Right ventricle myocardium inferior (tissue), 1 donor: ENCODE results near the gene OR52N2. TPM values are rescaled to one million over a fixed set of nuclear protein-coding genes. Genes with fewer than 3 reads are reported as not detected.
A peak's percentile ranks its signal among the peaks of the same experiment; 100 is the strongest.

Source experiments
- ATAC-seq: fragments of 200-7000 bp; cut with Tn5 transposase; one replicate; pipeline ENCODE4 v1.9.1; 2020; ENCODE audit warnings: mild to moderate bottlenecking, moderate library complexity
- DNase-seq: peaks from one replicate; pipeline ENCODE4 v3.0.0; 2021; ENCODE audit errors: missing footprints
- intact Hi-C: fragments of 100-400 bp; cut with DNase I; formaldehyde crosslinking; loops from one replicate; pipeline ENCODE4 v1.11.0; 2022
- long read RNA-seq: library from polyadenylated mRNA; unstranded; transcript quantifications from one replicate; pipeline ENCODE4 v2.0.0, GENCODE V29; 2021
- total RNA-seq: library from RNA; stranded (reverse); fragmentation: NEBNext Ultra II Directional; extraction: Animal tissue kit (Norgen Biotek cat#: 25700); gene quantifications from one replicate; pipeline ENCODE4 v1.2.1, GENCODE V29; 2021
- donor health status: DM: no; HTN: yes; CAD: no; lungs with severe emphysema.

Gene OR52N2
- total RNA-seq = not detected
- long read RNA-seq = 0 reads

DNA sequence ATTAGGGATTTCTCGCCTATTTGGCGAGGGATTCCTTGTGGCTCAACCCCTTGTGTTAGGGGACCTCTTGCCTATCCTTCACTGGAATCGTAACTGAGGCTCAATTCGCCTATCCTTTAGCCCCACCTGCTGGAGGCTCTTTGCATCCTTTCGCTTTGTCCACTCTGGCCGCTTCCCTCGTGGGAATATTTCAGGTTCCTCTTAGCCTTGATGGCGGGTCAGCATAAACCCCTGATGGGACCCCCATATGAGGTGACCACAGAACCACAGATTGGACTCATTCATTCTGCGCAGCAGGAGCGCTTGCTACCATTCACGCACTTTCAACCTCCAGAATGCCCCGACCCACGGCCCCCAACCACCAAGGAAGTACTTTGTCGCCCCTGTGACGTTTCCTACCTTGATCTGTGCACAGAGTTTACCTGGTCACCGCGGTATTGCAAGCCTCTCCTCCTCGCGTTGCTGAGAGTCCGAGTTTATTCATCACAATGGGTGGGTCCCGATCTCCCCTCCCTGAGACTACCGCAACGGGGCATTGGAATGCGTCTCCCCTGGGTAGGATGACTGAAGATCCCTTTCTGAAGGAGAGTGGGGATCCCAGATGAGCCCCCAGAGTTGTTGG is at the start of gene OR52N2:
Gene OR52N2, plus strand, starts transcription at position 425 of the 622 bp plus-strand sequence. CDS start 11,412 bp downstream, outside the sequence.
- intact Hi-C loops = loop anchor here (2.0 to 10.0 kb wide), 4 partner anchors 124 to 686 kb away; partner anchors contain the start of genes TRIM5 and TRIM6
- ATAC-seq (peak; percentile 92), DNase-seq (peak; percentile 76)

GRCh38 chr11:5767056-5767455 is 41.7 kb upstream of the OR52N2 start:
- intact Hi-C loops = no loop called here
- DNase-seq (no peak), ATAC-seq (no peak)

DNA sequence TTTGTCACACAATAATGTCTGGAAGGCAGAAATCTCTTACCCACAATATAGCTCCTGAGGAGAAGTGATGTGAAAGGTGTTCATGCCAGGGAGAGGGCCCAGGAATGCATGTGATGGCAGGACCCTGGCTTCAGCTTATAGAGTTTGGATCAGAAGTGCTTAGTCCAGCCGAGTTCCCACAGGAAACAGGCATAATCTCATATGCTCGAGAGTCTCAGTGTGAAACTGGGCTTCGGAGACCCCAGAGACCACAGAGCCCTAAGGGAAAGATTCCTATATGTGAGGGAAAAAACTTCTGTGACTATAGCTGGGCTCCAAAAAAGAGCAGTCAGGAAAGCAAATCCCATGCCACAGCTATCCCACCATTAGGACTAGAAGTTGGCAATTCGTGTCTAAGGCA is 25.5 kb upstream of the OR52N2 start, which contains the start of gene OR52N5:
Gene OR52N5, minus strand, starts transcription at position 101 of the 400 bp plus-strand sequence. CDS start 4,721 bp downstream, outside the sequence.
- ATAC-seq (no peak), DNase-seq (no peak)
- intact Hi-C loops = no loop called here

DNA sequence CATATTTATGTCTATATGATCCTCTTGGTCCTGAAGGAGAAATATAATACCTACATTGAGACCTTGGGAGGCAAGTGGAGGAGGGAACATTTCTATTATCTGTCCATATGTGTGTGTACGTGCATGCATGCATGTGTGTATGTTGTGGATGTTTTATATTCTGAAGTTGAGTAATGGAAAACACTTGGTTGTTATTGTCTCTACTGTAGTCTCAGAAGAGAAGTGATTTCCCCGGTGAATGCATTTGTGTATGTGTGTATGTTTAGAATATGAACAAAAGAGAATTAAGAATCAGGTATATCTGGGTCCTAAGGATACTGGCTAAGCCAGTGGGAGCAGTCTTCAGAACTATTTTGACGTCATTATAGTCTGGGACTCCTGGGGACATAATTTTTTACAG is 17.6 kb upstream of the OR52N2 start, which contains the start of gene OR52N1:
Gene OR52N1, minus strand, starts transcription at position 101 of the 400 bp plus-strand sequence. CDS start 2,449 bp downstream, outside the sequence.
- no peak for ATAC-seq
- intact Hi-C loops = no loop called here
- no peak for DNase-seq

GRCh38 chr11:5796541-5796940 is 12.2 kb upstream of the OR52N2 start:
- DNase-seq (no peak), ATAC-seq (no peak)
- intact Hi-C loops = no loop called here

GRCh38 chr11:5803982-5804381 is 4.7 kb upstream of the OR52N2 start:
- DNase-seq (no peak), ATAC-seq (no peak)
- intact Hi-C loops = loop anchor here (10.0 kb wide), 1 partner anchor 209 kb away; the partner anchor contains the start of gene TRIM6

DNA sequence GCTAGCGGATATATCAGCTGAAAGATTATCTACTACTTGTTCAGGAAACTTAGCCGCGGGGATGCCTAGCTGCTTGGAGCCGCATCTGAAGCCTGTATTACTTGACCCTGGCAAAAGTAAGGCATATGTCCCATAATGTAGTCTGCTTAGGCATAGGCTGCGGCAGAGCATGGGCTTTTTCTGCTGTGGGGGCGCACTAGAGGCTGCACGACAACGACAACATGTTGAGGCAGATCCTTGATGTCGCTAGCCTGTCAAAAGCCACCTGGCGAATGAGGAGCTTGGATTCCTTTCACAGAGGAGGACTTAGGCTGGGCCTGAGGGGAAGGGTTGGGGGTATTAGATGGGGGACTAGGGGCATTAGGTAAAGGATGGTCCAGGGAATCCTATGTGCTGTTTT is 1.1 kb upstream of the OR52N2 start:
- intact Hi-C loops = loop anchor here (5.0 to 10.0 kb wide), 2 partner anchors 213 to 685 kb away; partner anchors contain the start of gene TRIM6
- DNase-seq (no peak), ATAC-seq (no peak)

GRCh38 chr11:5809122-5809519 is 397 bp downstream of the OR52N2 start:
- intact Hi-C loops = loop anchor here (2.0 to 10.0 kb wide), 4 partner anchors 124 to 687 kb away; partner anchors contain the start of genes TRIM5 and TRIM6
- no peak for ATAC-seq
- no peak for DNase-seq

GRCh38 chr11:5809905-5810795 is 1.4 kb downstream of the OR52N2 start:
- intact Hi-C loops = loop anchor here (2.0 to 10.0 kb wide), 4 partner anchors 125 to 688 kb away; partner anchors contain the start of genes TRIM5 and TRIM6
- no peak for ATAC-seq
- no peak for DNase-seq

- DNase-seq (no peak), ATAC-seq (no peak)
- intact Hi-C loops = no loop called here
These were observed 6.8 kb downstream of the OR52N2 start for GRCh38 chr11:5815534-5815933.

GRCh38 chr11:5818245-5818886 is 9.6 kb downstream of the OR52N2 start:
- no peak for DNase-seq
- intact Hi-C loops = no loop called here
- no peak for ATAC-seq

DNA sequence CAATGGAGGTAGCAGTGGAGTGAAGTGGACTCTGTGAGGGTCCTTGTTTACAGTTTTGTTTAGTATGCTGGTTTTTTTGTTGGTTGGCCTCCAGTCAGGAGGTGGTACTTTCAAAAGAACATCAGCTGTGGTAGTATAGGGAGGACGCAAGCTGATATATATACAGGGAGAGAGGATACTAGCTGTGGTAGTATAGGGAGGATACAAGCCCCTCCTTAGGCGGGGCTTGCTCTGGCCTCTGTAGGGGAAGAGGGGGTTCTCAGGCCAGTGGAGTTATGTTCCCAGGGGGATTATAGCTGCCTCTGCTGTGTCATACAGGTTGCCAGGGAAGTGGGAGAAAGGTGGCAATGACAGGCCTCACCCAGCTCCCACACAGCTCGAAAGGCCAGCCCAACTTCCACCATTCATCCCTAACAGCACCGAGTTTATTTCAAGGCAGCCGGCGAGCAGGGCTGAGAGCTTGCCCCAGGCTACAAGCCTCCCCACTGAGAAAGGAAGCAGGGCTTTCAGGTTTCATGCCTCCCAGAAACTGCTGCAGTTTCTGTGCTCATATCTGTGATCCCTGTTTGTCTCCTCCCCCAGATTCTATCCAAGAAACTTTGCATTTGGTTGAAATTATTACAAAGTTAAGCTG is 22.6 kb downstream of the OR52N2 start:
- no peak for ATAC-seq

GRCh38 chr11:5833446-5833845 is 24.7 kb downstream of the OR52N2 start:
- no peak for DNase-seq
- intact Hi-C loops = no loop called here
- no peak for ATAC-seq

More for the DNA sequence above, 22.6 kb downstream of the OR52N2 start:
- intact Hi-C loops = no loop called here
- DNase-seq = no peak

GRCh38 chr11:5837695-5838094 is 29.0 kb downstream of the OR52N2 start:
- ATAC-seq (no peak), DNase-seq (no peak)
- intact Hi-C loops = no loop called here

DNA sequence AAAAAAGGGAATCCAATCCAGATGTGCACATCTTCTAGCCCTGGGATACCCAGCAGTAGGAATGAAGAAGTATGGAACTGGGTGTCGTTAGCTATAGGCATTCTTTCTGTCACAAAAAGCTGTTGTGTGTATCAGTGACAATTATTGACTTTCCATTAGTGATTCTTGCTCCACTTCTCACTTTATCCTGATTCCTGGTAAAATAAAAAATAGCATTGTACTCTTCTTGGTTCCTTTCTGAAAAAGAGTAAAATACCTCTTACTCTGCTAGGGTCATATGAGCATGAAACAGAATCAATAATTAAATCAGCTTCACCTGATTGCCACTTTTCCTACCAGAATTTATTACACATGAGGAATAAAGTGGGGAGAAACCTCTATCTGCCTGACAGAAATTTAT is 33.1 kb downstream of the OR52N2 start, which contains the start of gene OR52E6:
Gene OR52E6, minus strand, starts transcription at position 101 of the 400 bp plus-strand sequence. Its CDS starts 0 bp downstream, at position 101.
- no peak for DNase-seq
- intact Hi-C loops = no loop called here
- no peak for ATAC-seq

DNA sequence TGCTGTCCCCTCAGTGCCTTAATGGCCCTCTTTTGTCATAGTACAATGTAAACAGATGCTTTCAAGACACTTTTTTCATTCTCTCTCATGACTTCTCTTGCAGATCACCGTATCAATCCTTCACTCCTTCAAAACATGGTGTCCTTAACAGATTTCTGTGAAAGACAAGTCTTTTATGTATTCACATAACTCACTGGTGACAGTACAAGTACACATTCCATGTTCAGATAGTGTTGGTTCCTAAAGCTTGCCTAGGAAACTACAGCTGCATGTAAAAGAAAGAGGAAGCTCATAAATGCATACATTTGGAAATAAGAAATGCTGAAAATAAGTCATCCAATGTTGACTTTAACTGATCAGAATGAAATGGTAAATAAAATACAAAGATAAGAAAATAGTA is 38.0 kb downstream of the OR52N2 start:
- ATAC-seq (no peak), DNase-seq (no peak)
- intact Hi-C loops = no loop called here

- ATAC-seq = no peak
- intact Hi-C loops = no loop called here
- no peak for DNase-seq
These were observed 39.0 kb downstream of the OR52N2 start for GRCh38 chr11:5847711-5848110.

- intact Hi-C loops = no loop called here
- no peak for ATAC-seq
- DNase-seq = no peak
These were observed 42.3 kb downstream of the OR52N2 start for GRCh38 chr11:5851002-5851401.
